ENCODE data around the gene EFCC1. TPM values are rescaled to one million over a fixed set of nuclear protein-coding genes. Genes with fewer than 3 reads are reported as not detected.

EFCC1 gene
- total and polyA plus RNA-seq, 2 of the 8 experiments (the other 6 are each of a cell fraction or from before 2014, with no cell fraction given) = 0.14 to 0.37 TPM

DNA sequence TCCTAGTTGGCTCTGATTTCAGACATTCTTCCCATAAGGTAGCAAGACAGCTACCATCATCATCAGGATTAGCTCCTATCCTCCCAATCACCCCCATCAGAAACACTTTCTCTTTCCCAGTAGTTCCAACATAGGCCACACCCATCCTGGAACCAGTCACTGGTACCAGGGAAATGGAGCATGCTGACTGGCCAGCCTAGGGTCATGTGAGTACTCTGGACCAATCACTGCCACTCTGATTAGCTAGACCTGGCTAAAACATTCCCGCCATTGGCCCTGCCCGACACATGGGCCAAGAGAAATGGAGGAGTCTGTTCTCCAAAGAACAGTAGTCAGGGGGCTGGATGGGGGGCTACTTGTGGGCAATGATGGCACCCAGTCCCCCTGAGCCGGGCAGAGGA, 12.4 kb downstream of the EFCC1 start (continued):
- TF ChIP-seq, protein P1, sequence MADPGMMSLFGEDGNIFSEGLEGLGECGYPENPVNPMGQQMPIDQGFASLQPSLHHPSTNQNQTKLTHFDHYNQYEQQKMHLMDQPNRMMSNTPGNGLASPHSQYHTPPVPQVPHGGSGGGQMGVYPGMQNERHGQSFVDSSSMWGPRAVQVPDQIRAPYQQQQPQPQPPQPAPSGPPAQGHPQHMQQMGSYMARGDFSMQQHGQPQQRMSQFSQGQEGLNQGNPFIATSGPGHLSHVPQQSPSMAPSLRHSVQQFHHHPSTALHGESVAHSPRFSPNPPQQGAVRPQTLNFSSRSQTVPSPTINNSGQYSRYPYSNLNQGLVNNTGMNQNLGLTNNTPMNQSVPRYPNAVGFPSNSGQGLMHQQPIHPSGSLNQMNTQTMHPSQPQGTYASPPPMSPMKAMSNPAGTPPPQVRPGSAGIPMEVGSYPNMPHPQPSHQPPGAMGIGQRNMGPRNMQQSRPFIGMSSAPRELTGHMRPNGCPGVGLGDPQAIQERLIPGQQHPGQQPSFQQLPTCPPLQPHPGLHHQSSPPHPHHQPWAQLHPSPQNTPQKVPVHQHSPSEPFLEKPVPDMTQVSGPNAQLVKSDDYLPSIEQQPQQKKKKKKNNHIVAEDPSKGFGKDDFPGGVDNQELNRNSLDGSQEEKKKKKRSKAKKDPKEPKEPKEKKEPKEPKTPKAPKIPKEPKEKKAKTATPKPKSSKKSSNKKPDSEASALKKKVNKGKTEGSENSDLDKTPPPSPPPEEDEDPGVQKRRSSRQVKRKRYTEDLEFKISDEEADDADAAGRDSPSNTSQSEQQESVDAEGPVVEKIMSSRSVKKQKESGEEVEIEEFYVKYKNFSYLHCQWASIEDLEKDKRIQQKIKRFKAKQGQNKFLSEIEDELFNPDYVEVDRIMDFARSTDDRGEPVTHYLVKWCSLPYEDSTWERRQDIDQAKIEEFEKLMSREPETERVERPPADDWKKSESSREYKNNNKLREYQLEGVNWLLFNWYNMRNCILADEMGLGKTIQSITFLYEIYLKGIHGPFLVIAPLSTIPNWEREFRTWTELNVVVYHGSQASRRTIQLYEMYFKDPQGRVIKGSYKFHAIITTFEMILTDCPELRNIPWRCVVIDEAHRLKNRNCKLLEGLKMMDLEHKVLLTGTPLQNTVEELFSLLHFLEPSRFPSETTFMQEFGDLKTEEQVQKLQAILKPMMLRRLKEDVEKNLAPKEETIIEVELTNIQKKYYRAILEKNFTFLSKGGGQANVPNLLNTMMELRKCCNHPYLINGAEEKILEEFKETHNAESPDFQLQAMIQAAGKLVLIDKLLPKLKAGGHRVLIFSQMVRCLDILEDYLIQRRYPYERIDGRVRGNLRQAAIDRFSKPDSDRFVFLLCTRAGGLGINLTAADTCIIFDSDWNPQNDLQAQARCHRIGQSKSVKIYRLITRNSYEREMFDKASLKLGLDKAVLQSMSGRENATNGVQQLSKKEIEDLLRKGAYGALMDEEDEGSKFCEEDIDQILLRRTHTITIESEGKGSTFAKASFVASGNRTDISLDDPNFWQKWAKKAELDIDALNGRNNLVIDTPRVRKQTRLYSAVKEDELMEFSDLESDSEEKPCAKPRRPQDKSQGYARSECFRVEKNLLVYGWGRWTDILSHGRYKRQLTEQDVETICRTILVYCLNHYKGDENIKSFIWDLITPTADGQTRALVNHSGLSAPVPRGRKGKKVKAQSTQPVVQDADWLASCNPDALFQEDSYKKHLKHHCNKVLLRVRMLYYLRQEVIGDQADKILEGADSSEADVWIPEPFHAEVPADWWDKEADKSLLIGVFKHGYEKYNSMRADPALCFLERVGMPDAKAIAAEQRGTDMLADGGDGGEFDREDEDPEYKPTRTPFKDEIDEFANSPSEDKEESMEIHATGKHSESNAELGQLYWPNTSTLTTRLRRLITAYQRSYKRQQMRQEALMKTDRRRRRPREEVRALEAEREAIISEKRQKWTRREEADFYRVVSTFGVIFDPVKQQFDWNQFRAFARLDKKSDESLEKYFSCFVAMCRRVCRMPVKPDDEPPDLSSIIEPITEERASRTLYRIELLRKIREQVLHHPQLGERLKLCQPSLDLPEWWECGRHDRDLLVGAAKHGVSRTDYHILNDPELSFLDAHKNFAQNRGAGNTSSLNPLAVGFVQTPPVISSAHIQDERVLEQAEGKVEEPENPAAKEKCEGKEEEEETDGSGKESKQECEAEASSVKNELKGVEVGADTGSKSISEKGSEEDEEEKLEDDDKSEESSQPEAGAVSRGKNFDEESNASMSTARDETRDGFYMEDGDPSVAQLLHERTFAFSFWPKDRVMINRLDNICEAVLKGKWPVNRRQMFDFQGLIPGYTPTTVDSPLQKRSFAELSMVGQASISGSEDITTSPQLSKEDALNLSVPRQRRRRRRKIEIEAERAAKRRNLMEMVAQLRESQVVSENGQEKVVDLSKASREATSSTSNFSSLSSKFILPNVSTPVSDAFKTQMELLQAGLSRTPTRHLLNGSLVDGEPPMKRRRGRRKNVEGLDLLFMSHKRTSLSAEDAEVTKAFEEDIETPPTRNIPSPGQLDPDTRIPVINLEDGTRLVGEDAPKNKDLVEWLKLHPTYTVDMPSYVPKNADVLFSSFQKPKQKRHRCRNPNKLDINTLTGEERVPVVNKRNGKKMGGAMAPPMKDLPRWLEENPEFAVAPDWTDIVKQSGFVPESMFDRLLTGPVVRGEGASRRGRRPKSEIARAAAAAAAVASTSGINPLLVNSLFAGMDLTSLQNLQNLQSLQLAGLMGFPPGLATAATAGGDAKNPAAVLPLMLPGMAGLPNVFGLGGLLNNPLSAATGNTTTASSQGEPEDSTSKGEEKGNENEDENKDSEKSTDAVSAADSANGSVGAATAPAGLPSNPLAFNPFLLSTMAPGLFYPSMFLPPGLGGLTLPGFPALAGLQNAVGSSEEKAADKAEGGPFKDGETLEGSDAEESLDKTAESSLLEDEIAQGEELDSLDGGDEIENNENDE (IDR thresholded peaks at IDR 0.05; ENCODE audit: insufficient replicate concordance, low read length) = no peak
- TF ChIP-seq RAD21 (IDR thresholded peaks at IDR 0.05 in 1 of 2, conservative IDR thresholded peaks at IDR 0.05 in 1 of 2; ENCODE audit: low read depth in 2 of 2, low read length in 2 of 2) = no peak
- TF ChIP-seq SUZ12 (IDR thresholded peaks at IDR 0.05; ENCODE audit: low read length) = no peak
- TF ChIP-seq USF2 (IDR thresholded peaks at IDR 0.05; ENCODE audit: low read length) = peak; percentile 33; the same call in 1 of the 2 replicates
- no peak for TF ChIP-seq CREB1 (IDR thresholded peaks at IDR 0.05)
- TF ChIP-seq TEAD4 (IDR thresholded peaks at IDR 0.05; ENCODE audit: low read depth, low read length) = no peak
- TF ChIP-seq, protein P2, sequence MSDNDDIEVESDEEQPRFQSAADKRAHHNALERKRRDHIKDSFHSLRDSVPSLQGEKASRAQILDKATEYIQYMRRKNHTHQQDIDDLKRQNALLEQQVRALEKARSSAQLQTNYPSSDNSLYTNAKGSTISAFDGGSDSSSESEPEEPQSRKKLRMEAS (IDR thresholded peaks at IDR 0.05) = peak; percentile 74
